GM18519 (cell line): ENCODE measurements around the gene ABCB8.

Source experiments
- ATAC-seq: cut with Tn5 transposase; IDR thresholded peaks from one replicate; pipeline ENCODE4 v1.9.1; 2021; ENCODE audit warnings: mild to moderate bottlenecking, moderate library complexity; ENCODE audit not compliant: unreplicated experiment, low FRiP score

Gene ABCB8

DNA sequence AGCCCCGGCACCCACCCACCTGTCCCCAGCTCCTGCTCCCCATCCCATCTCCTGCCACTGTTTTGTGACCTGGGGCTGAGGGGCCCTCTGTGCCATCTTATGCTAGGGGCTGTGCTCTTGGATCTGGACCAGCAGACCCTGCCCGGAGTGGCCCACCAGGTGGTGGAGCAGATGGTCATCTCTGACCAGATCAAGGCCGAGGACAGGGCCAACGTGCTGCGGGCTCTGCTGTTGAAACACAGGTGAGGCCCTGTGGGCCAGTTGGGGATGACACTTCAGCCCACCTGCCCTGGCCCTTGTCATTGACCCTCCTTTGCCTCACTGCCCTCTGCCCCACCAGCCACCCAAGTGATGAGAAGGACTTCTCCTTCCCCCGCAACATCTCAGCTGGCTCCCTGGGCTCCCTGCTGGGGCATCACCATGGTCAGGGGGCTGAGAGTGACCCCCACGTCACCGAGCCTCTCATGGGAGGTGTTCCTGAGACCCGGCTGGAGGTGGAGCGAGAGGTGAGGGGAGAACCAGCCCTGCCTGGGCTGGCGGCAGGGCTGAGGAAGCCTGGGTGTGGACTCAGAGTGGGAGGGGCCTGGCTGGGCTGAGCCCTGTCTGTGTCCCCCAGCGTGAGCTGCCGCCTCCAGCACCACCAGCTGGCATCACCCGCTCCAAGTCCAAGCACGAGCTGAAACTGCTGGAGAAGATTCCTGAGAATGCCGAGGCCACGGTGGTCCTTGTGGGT lies 41.8 kb downstream of the ABCB8 start:
- no peak for ATAC-seq

DNA sequence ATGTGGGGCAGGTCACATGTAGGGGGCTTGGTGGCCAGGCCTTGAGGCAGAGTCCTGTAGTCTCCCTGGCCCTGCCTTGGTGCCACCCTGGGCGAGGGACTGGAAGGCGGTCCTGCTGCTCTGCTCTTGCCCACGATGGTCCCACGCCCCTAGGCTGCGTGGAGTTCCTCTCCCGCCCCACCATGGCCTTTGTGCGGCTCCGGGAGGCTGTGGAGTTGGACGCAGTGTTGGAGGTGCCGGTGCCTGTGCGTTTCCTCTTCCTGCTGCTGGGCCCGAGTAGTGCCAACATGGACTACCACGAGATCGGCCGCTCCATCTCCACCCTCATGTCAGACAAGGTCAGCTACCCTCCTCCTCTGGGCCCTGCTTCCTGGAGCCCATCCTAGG lies 42.3 kb downstream of the ABCB8 start:
- ATAC-seq, result no peak

GRCh38 chr7:151071032-151071866 lies 43.0 kb downstream of the ABCB8 start:
- no peak for ATAC-seq

DNA sequence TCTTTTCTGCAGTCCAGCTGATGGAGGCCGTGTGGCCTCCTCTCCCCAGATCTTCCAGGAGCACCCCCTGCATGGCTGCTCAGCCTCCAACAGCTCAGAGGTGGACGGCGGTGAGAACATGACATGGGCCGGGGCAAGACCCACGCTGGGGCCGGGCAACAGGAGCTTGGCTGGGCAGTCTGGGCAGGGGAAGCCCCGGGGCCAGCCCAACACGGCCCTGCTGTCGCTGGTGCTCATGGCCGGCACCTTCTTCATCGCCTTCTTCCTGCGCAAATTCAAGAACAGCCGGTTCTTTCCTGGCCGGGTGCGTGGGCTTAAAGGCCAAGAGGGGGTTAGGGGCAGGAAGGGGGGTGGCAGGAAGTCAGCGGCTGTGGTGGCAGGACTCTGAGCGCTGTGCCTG lies 45.7 kb downstream of the ABCB8 start:
- no peak for ATAC-seq

- ATAC-seq, result no peak
Measured at GRCh38 chr7:151074817-151075661, 46.8 kb downstream of the ABCB8 start.

- no peak for ATAC-seq
Measured at GRCh38 chr7:151075662-151075971, 47.4 kb downstream of the ABCB8 start.

DNA sequence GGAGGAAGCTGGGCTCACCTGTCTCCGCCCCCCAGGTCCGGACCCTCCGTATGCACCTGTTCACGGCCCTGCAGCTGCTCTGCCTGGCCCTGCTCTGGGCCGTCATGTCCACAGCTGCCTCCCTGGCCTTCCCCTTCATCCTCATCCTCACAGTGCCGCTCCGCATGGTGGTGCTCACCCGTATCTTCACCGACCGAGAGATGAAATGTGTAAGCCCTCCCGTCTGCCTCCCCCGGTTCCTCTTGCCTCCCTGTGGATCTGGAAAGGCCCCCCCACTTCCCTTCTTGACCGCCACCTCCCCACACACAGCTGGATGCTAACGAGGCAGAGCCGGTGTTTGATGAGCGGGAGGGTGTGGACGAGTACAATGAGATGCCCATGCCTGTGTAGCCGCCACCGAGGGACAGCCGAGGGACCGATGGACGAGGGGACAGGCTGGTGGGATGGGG lies 47.8 kb downstream of the ABCB8 start:
- no peak for ATAC-seq

DNA sequence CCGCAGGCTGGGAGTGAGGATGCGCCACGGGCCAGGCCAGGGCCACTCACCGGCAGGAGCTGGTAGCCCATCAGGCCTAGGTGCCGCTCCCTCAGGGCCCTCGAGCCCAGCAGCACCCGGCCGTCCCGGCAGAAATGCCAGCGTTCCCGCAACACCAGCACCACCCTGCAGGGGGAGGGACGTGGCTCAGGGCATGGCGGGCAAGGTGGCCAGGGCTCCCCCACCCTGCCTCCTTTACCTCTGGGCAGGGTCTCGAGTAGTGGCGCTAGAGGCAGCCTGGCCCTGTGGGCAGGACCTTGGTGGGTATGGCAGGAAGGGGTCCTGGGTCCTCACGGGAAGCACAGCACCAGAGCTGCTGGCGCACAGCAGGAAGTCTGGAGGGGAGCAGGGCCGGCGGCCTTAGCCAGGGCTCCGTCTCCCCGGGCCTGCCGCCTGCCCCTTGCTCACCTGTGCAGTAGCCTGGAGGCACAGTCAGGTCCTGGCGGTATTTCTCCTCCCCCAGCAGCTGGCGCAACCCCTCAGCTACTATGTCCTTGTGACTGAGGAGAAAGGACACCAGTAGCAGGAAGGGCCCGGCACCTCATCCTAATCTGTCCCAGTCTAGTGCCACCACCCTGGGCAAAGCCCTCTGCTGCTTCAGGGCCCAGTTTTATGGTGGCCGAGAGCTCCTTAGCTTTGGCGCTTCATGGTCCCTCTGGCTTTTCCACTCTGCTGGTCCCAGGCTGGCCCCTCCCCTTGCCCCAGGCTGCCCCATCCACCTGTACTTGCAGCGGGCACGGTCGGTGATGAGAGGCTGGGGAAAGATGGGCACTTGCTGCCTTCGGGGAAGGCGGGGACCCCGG lies 48.8 kb downstream of the ABCB8 start:
- no peak for ATAC-seq

DNA sequence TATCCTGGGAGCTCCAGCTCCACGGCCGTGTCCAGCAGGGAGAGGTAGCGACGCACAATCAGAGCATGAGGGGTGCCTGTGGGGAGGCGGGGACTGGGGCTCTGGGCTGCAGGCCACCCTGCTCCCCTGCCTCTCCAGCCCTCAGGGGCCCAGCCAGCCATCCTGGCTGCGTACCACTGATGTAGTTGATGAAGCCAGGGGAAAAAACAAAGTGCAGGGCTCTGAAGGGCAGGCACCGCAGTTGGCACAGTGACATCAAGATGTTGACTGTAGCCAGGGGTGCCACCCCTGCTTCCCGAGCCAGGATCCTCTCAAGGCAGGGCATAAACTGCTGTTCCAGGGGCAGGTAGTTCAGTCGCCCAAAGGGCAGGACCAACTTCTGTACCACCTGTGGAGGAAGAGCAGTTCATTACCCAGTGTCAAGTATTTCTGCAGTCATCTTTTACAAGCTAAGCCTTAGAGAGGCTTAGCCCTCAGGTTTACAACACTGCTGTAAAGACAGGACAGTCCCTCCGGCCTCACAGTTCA lies 49.5 kb downstream of the ABCB8 start:
- no peak for ATAC-seq

DNA sequence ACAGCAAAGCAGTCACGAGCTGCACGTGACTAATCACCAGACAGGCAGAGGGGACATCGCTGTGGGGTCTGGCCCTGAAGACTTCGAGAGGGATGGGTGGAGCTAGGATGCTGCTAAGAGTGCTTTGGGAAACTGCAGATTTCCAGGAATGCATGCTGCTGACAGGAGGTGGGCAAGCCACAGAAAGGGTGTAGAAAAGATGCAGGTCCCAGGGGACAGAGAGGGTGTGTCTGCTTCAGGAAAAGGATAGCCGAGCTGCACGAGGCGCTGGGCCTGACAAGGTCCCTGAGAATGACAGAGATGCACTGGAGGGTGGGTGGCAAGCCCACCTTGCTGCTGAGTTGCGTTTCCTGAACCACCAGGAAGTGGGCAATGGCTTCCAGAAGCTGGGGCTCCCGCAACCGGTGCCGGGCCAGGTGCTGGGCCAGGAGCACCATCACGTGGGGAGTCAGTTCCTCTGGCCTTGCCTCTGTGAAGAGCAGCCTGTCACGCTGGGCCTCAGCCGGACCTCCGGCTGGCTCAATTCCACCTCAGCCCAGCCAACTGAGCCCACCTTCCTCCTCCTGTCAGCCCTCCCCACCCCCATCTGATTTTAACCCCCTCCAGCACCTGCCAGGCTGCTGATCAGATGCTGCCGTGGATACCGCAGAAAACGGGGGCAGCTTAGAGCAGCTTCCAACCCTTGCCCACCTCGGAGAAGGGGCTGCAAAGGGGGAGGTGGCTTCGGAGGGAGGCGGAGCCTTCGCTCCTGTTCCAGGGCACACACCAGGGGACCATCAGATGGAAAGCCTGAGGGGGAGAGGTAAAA lies 50.2 kb downstream of the ABCB8 start:
- ATAC-seq, result no peak

DNA sequence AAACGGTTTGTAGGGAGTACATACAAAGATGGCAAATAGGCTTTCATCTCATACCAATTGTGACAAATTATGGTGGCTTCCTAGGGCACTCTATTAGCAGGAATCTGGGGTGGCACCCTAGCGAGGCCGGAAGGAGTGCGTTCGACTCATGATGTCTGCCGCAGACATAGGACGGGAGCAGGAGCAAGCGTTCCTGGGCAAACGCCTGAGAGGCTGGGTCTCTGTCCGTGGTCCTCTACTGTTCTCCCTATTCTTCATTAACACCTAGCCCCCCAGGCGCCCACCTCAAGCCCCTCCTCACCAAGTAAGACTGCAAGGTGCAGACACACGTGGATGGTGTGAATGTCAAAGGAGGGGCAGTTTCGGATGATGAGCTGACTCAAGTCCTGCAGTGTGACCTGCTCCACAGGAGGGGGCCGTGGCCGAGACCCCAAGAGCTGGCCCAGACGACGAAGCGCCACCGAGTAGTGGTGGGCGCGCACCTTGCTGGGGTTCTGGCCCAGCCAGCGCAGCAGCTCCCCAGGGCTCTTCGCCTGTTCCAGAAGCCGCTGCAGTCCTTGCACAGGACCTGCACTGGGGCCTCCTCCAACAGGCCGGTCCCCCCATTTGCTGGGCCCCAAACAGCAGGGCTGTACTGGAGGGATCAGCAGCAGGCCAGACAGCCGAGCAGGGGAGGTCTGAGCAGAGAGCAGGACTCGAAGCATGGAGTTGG lies 51.1 kb downstream of the ABCB8 start:
- no peak for ATAC-seq

DNA sequence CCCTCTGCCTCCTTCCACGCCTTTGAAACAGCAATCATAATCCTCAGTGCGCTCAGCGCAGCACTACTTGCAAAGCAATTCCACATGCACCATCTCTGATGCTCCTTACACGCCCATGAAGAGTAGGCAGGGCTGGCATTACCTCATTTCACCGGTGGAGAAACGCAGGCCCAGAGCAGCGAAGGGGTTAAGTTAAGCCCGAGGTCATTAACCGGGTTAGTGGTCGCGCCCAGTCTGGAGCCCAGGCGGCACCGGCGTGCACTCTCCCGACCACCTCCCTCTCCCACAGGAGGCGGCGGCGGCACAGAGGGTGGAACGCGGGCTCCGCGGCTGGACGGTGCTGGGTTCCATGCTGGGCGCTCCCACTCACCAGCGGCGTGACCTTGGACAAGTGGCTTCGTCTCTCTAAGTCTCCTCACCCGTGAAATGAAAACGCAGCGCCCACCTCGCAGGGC lies 51.8 kb downstream of the ABCB8 start:
- ATAC-seq, result no peak

GRCh38 chr7:151080522-151081169 lies 52.4 kb downstream of the ABCB8 start, which contains the start of gene FASTK:
TSS of gene FASTK (minus strand) at chr7:151080809. CDS start at chr7:151080766, 43 bp downstream.
- peak; percentile 59 for ATAC-seq

- no peak for ATAC-seq
Measured at GRCh38 chr7:151081170-151082101, 53.2 kb downstream of the ABCB8 start.

DNA sequence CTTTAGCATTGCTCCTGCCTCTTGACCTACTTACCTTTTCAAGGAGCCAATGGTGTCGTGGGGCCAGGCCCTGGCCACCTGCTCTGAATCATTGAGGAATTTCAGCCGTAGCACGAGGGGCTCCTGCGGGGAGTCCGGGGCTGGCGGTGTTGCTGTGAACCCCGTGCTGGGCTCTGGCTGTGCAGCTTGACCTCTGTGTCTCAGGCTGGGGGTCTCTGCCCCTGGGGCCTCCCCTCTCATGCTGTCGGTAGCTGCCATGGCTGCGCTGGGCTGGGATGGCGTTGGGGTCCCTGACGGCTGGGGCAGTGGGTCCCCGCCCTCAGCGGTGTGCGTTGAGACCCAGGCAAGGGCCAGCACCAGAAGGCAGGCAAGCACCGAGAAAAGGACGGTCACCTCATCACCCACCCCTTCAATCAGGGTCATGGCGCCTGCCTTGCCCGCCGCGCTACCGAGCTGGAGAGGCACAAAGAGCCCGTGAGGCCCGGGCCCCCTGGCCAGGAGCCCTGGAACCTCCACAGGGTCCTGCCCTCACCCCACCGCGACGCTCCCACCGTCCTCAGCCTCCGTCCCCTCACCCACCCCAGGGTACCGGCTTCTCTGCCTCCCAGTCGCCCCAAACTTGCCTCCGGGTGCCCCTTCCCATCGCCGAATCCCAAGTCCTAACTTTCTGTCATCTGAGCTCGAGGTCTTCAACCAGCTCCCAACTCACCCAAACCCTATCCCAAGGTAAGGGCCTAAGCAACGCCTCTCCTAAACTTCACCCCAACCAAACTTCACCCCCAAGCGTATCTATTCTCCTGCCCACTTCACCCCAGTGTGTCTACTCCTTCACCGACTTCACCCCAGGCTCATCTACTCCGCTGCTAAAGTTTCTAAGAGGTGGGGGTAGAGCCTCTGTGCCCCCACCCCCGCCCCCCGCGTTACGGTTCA lies 54.2 kb downstream of the ABCB8 start:
- ATAC-seq, result no peak
